IMR-90 (cell line): ENCODE measurements around the gene RIMBP2. TPM values are rescaled to one million over a fixed set of nuclear protein-coding genes. Genes with fewer than 3 reads are reported as not detected.

Experiments used
- ATAC-seq: fragments of 200-7000 bp; cut with Tn5 transposase; 2 replicates; pipeline ENCODE4 v1.9.1; 2020; ENCODE audit warnings: low read depth, mild to moderate bottlenecking, moderate library complexity
- BruUV-seq: library from RNA; stranded (reverse); fragments of 400-500 nt; replicated peaks from 2 replicates; lab custom pipeline; 2021; lab: Mats Ljungman, UMichigan
- CTCF ChIA-PET: fragments of 300-600 bp; formaldehyde crosslinking; extraction: SDS; loops from one replicate; lab custom pipeline; 2021; ENCODE audit warnings: antibody characterized with exemption; lab: Yijun Ruan, JAX
- POLR2A ChIA-PET: fragments of 300-600 bp; sonication (Branson Sonifier 250); formaldehyde crosslinking; loops from one replicate; lab custom pipeline; 2022; ENCODE audit warnings: antibody characterized with exemption; ENCODE audit not compliant: unreplicated experiment; lab: Charles Lee
- DNase-seq: peaks from one replicate; pipeline ENCODE4 v3.0.0; 2013
- H2AFZ ChIP-seq: replicated peaks from 2 replicates; pipeline ENCODE3; 2013; ENCODE audit warnings: low read length, mild to moderate bottlenecking; ENCODE audit not compliant: poor library complexity
- H2AK5ac ChIP-seq: 2 replicates; pipeline ENCODE4 v1.6.1; 2013; ENCODE audit warnings: low read depth, low read length, inconsistent platforms
- H2AK9ac ChIP-seq: replicated peaks from 2 replicates; pipeline ENCODE3; 2013; ENCODE audit warnings: mild to moderate bottlenecking, low read depth, low read length, moderate library complexity; ENCODE audit not compliant: poor library complexity
- H2BK120ac ChIP-seq: 2 replicates; pipeline ENCODE4 v1.6.1; 2013; ENCODE audit warnings: low read depth, low read length, inconsistent platforms
- H2BK15ac ChIP-seq: 3 replicates; pipeline ENCODE4 v1.6.1; 2013; ENCODE audit warnings: low read depth, low read length, inconsistent platforms
- H2BK20ac ChIP-seq: 2 replicates; pipeline ENCODE4 v1.6.1; 2013; ENCODE audit warnings: low read depth, mild to moderate bottlenecking, inconsistent platforms, low read length, moderate library complexity
- H2BK5ac ChIP-seq: 2 replicates; pipeline ENCODE4 v1.6.1; 2013; ENCODE audit warnings: mild to moderate bottlenecking, low read depth, low read length, inconsistent platforms; ENCODE audit not compliant: poor library complexity, severe bottlenecking
- H3K14ac ChIP-seq: replicated peaks from 2 replicates; pipeline ENCODE4 v1.6.1; 2013; ENCODE audit warnings: low read depth, low read length, inconsistent platforms
- H3K18ac ChIP-seq: 2 replicates; pipeline ENCODE4 v1.6.1; 2013; ENCODE audit warnings: low read depth, low read length, control low read depth
- H3K23ac ChIP-seq: 2 replicates; pipeline ENCODE4 v1.6.1; 2013; ENCODE audit warnings: low read depth, low read length, inconsistent platforms
- H3K27ac ChIP-seq: 2 replicates; pipeline ENCODE4 v1.5.1; 2013; ENCODE audit warnings: mild to moderate bottlenecking, control low read depth, low read length; ENCODE audit not compliant: insufficient read depth
- H3K27me3 ChIP-seq: 2 replicates; pipeline ENCODE4 v1.6.1; 2013; ENCODE audit warnings: low read length; ENCODE audit not compliant: control insufficient read depth, insufficient read depth
- H3K36me3 ChIP-seq: 2 replicates; pipeline ENCODE4 v1.6.1; 2013; ENCODE audit warnings: low read length, mixed read lengths; ENCODE audit not compliant: control insufficient read depth, insufficient read depth
- H3K4ac ChIP-seq: 2 replicates; pipeline ENCODE4 v1.6.1; 2013; ENCODE audit warnings: low read depth, low read length, inconsistent platforms
- H3K4me1 ChIP-seq: 2 replicates; pipeline ENCODE4 v1.6.1; 2013; ENCODE audit warnings: low read length, mixed read lengths; ENCODE audit not compliant: control insufficient read depth, insufficient read depth
- H3K4me2 ChIP-seq: 2 replicates; pipeline ENCODE4 v1.6.1; 2013; ENCODE audit warnings: low read depth, mild to moderate bottlenecking, control low read depth, low read length, moderate library complexity
- H3K4me3 ChIP-seq: 2 replicates; pipeline ENCODE4 v1.5.1; 2013; ENCODE audit warnings: low read depth, mild to moderate bottlenecking, control low read depth, low read length, moderate library complexity; ENCODE audit not compliant: insufficient read depth
- H3K56ac ChIP-seq: 2 replicates; pipeline ENCODE4 v1.6.1; 2013; ENCODE audit warnings: low read length, inconsistent platforms; ENCODE audit not compliant: insufficient read depth; ENCODE audit errors: extremely low read depth
- H3K79me1 ChIP-seq, 2 experiments: 2 replicates each; pipeline ENCODE4 v1.6.1; 2013; ENCODE audit warnings: low read length in 2 of 2, inconsistent platforms in 1 of 2, low read depth in 1 of 2
- H3K9ac ChIP-seq: 2 replicates; pipeline ENCODE4 v1.6.1; 2013; ENCODE audit warnings: low read depth, low read length, control low read depth
- H3K9me1 ChIP-seq: 2 replicates; pipeline ENCODE4 v1.6.1; 2013; ENCODE audit warnings: low read length, inconsistent platforms; ENCODE audit not compliant: insufficient read depth
- H3K9me3 ChIP-seq: 2 replicates; pipeline ENCODE4 v1.6.1; 2013; ENCODE audit warnings: low read length; ENCODE audit not compliant: control insufficient read depth, insufficient read depth
- H4K20me1 ChIP-seq: 2 replicates; pipeline ENCODE4 v1.6.1; 2013; ENCODE audit warnings: low read length, inconsistent platforms; ENCODE audit not compliant: insufficient read depth
- H4K5ac ChIP-seq: 2 replicates; pipeline ENCODE4 v1.6.1; 2013; ENCODE audit warnings: mild to moderate bottlenecking, low read depth, low read length, control low read depth
- H4K8ac ChIP-seq, 2 experiments: 2 replicates each; pipeline ENCODE4 v1.6.1; 2013; ENCODE audit warnings: low read depth in 2 of 2, low read length in 2 of 2, control low read depth in 1 of 2, inconsistent platforms in 1 of 2
- H4K91ac ChIP-seq: 2 replicates; pipeline ENCODE4 v1.6.1; 2013; ENCODE audit warnings: low read depth, low read length, inconsistent platforms; ENCODE audit not compliant: insufficient read depth
- BHLHE40 ChIP-seq: fragments of 150-350 bp; IDR thresholded peaks from 2 replicates; pipeline ENCODE4 v1.6.1; 2016; ENCODE audit warnings: mild to moderate bottlenecking, low read depth, low read length
- CEBPB ChIP-seq: IDR thresholded peaks from 2 replicates; pipeline ENCODE4 v1.6.1; 2012; ENCODE audit warnings: low read depth, low read length, improper control_type of control experiment
- CHD1 ChIP-seq: IDR thresholded peaks from 2 replicates; pipeline ENCODE4 v1.6.1; 2012; ENCODE audit warnings: low read depth, low read length, improper control_type of control experiment
- CTCF ChIP-seq: conservative IDR thresholded peaks from 2 replicates; pipeline ENCODE4 v1.5.1; 2012; ENCODE audit warnings: mild to moderate bottlenecking, low read depth, low read length, improper control_type of control experiment
- ELK1 ChIP-seq: fragments of 150-350 bp; IDR thresholded peaks from 2 replicates; pipeline ENCODE4 v1.6.1; 2016; ENCODE audit warnings: low read depth, mild to moderate bottlenecking, low read length, moderate library complexity, borderline replicate concordance
- FOS ChIP-seq: fragments of 150-350 bp; IDR thresholded peaks from 2 replicates; pipeline ENCODE4 v1.6.1; 2016; ENCODE audit warnings: low read depth, low read length
- MAFK ChIP-seq: IDR thresholded peaks from 2 replicates; pipeline ENCODE4 v1.6.1; 2012; ENCODE audit warnings: low read depth, low read length, improper control_type of control experiment
- MAZ ChIP-seq: IDR thresholded peaks from 2 replicates; pipeline ENCODE4 v1.6.1; 2012; ENCODE audit warnings: low read depth, mild to moderate bottlenecking, low read length, improper control_type of control experiment, moderate library complexity, borderline replicate concordance
- MXI1 ChIP-seq: IDR thresholded peaks from 2 replicates; pipeline ENCODE4 v1.6.1; 2012; ENCODE audit warnings: low read depth, mild to moderate bottlenecking, low read length, moderate library complexity, borderline replicate concordance
- NFE2L2 ChIP-seq: fragments of 150-350 bp; IDR thresholded peaks from 2 replicates; pipeline ENCODE4 v1.6.1; 2016; ENCODE audit warnings: low read depth, mild to moderate bottlenecking, low read length
- POLR2A ChIP-seq: IDR thresholded peaks from 2 replicates; pipeline ENCODE4 v1.6.1; 2012; ENCODE audit warnings: mild to moderate bottlenecking, low read depth, low read length
- RAD21 ChIP-seq: IDR thresholded peaks from 2 replicates; pipeline ENCODE4 v1.6.1; 2012; ENCODE audit warnings: low read length, improper control_type of control experiment
- RCOR1 ChIP-seq: IDR thresholded peaks from 2 replicates; pipeline ENCODE4 v1.6.1; 2012; ENCODE audit warnings: mild to moderate bottlenecking, low read length, improper control_type of control experiment; ENCODE audit not compliant: insufficient replicate concordance
- RFX5 ChIP-seq: IDR thresholded peaks from 2 replicates; pipeline ENCODE4 v1.8.0; 2012; ENCODE audit warnings: low read depth, mild to moderate bottlenecking, low read length, moderate library complexity
- SMC3 ChIP-seq: fragments of 150-350 bp; IDR thresholded peaks from 2 replicates; pipeline ENCODE4 v1.6.1; 2016; ENCODE audit warnings: low read depth, mild to moderate bottlenecking, antibody characterized with exemption, low read length, moderate library complexity
- USF2 ChIP-seq: fragments of 150-350 bp; IDR thresholded peaks from 2 replicates; pipeline ENCODE4 v1.6.1; 2017; ENCODE audit warnings: mild to moderate bottlenecking, antibody characterized with exemption, low read length, low read depth
- WGBS, 2 experiments: methylation state at CpG; one replicate each; pipeline versions ENCODE4 v1.1.5 to v1.1.7; 2013; ENCODE audit warnings: missing lambda C conversion rate in 2 of 2; ENCODE audit not compliant: insufficient read length in 1 of 2; ENCODE audit errors: extremely low coverage in 2 of 2; 5-methylcytosine and 5-hydroxymethylcytosine counted together
- dilution Hi-C: fragments of 300-500 bp; cut with HindIII; formaldehyde crosslinking; loops from one replicate; pipeline ENCODE4 v1.14.3; 2018; ENCODE audit warnings: low sequenced_read_pairs; ENCODE audit not compliant: unreplicated experiment
- in situ Hi-C: fragments of 300-500 bp; cut with MboI; formaldehyde crosslinking; loops from 3 replicates; pipeline ENCODE4 v1.14.3; 2019; ENCODE audit warnings: low sequenced_read_pairs, inconsistent platforms, mixed read lengths
- intact Hi-C: fragments of 100-400 bp; cut with micrococcal nuclease; formaldehyde crosslinking; loops from 2 replicates; pipeline ENCODE4 v1.10.0; 2022
- polyA plus RNA-seq, 3 experiments: library from polyadenylated mRNA; depleted of rRNA; stranded (reverse); fragments of >200 nt; gene quantifications; 2 replicates each; pipeline ENCODE4 v1.2.3, GENCODE V29; 2012; ENCODE audit warnings: low replicate concordance in 1 of 3
- total RNA-seq: library from RNA; depleted of rRNA; stranded (reverse); fragments of >200 nt; gene quantifications from 2 replicates; pipeline ENCODE4 v1.2.3, GENCODE V29; 2012

The RIMBP2 gene
- total and polyA plus RNA-seq, 2 of the 4 experiments (the other 2 are of a cell fraction) = not detected

GRCh38 chr12:130514149-130514551 is 201.9 kb downstream of the RIMBP2 start:
- H3K4me2 ChIP-seq = no peak overlapping the region
- H2BK20ac ChIP-seq = no peak overlapping the region
- no peaks in the 10 kb centered on the region for H3K9me1 ChIP-seq
- no peak overlapping the region for H2BK120ac ChIP-seq
- H3K9me3 ChIP-seq = peaks cover 34% of the 10 kb centered on the region
- H4K20me1 ChIP-seq = no peaks in the 10 kb centered on the region
- ATAC-seq = no peak
- DNase-seq = no peak
- no peak overlapping the region for H2AK9ac ChIP-seq
- H3K27ac ChIP-seq = no peak overlapping the region
- ChIA-PET POLR2A (no interaction called here), CTCF (no interaction called here)
- H3K4me3 ChIP-seq = no peak overlapping the region
- no peak overlapping the region for H3K18ac ChIP-seq
- no peak overlapping the region for H3K9ac ChIP-seq
- H4K91ac ChIP-seq = no peak overlapping the region
- no peaks in the 10 kb centered on the region for H3K27me3 ChIP-seq
- H2BK5ac ChIP-seq = no peak overlapping the region
- no peak overlapping the region for H3K4ac ChIP-seq
- no peaks in the 10 kb centered on the region for H3K36me3 ChIP-seq
- H3K79me1 ChIP-seq = no peaks in the 10 kb centered on the region
- H3K4me1 ChIP-seq = no peaks in the 10 kb centered on the region
- dilution Hi-C loops = no loop called here
- H2AFZ ChIP-seq = no peak overlapping the region
- H2BK15ac ChIP-seq = no peak overlapping the region
- intact Hi-C loops = no loop called here
- H4K5ac ChIP-seq = no peak overlapping the region
- WGBS, 2 experiments = 0% methylated on average over 1 of the region's 5 CpGs; no CpG with 5 or more reads in 1 of the 2 experiments
- no peak overlapping the region for H3K56ac ChIP-seq
- in situ Hi-C loops = no loop called here
- H2AK5ac ChIP-seq = no peak overlapping the region
- no peak overlapping the region for H4K8ac ChIP-seq
- no peak overlapping the region for H3K14ac ChIP-seq
- TF ChIP-seq CHD1 (no peak), ELK1 (no peak), RFX5 (no peak), MAZ (no peak), FOS (no peak), MXI1 (no peak), BHLHE40 (no peak), CEBPB (no peak), SMC3 (no peak), USF2 (no peak), POLR2A (no peak), MAFK (no peak), RAD21 (no peak), RCOR1 (no peak), NFE2L2 (no peak), CTCF (no peak)
- BruUV-seq = no TSS peak
- no peak overlapping the region for H3K23ac ChIP-seq
